Measurements from ENCODE around the gene FOXD2.
A peak's percentile ranks its signal among the peaks of the same experiment; 100 is the strongest.

FOXD2 gene

GRCh38 chr1:47437447-47438164 lies at the start of gene FOXD2:
TSS of gene FOXD2 (plus strand) at chr1:47438044. CDS start at chr1:47438136, 92 bp downstream.
- peak within 1 kb of the TSS; percentile 89 for H3K4me3 ChIP-seq (ENCODE audit: low read depth, low read length)
- TF ChIP-seq CTCF (IDR thresholded peaks at IDR 0.05; ENCODE audit: insufficient read depth, low read depth, low read length, missing control alignments) = peak; percentile 80
- peak; percentile 95 for DNase-seq (ENCODE audit: low read depth)

GRCh38 chr1:47388891-47389238 lies 49.0 kb upstream of the FOXD2 start:
- DNase-seq (ENCODE audit: low read depth) = peak; percentile 57
- peak; percentile 86 for TF ChIP-seq CTCF (IDR thresholded peaks at IDR 0.05; ENCODE audit: insufficient read depth, low read depth, low read length, missing control alignments)
- H3K4me3 ChIP-seq (ENCODE audit: low read depth, low read length) = no peak overlapping the region

GRCh38 chr1:47389731-47390130 lies 48.1 kb upstream of the FOXD2 start:
- H3K4me3 ChIP-seq (ENCODE audit: low read depth, low read length) = no peak overlapping the region
- no peak for TF ChIP-seq CTCF (IDR thresholded peaks at IDR 0.05; ENCODE audit: insufficient read depth, low read depth, low read length, missing control alignments)
- no peak for DNase-seq (ENCODE audit: low read depth)

GRCh38 chr1:47390843-47391242 lies 47.0 kb upstream of the FOXD2 start:
- H3K4me3 ChIP-seq (ENCODE audit: low read depth, low read length) = no peak overlapping the region
- TF ChIP-seq CTCF (IDR thresholded peaks at IDR 0.05; ENCODE audit: insufficient read depth, low read depth, low read length, missing control alignments) = no peak

GRCh38 chr1:47393141-47393540 lies 44.7 kb upstream of the FOXD2 start:
- H3K4me3 ChIP-seq (ENCODE audit: low read depth, low read length) = no peak overlapping the region
- no peak for TF ChIP-seq CTCF (IDR thresholded peaks at IDR 0.05; ENCODE audit: insufficient read depth, low read depth, low read length, missing control alignments)
- no peak for DNase-seq (ENCODE audit: low read depth)

More at GRCh38 chr1:47390843-47391242, 47.0 kb upstream of the FOXD2 start:
- no peak for DNase-seq (ENCODE audit: low read depth)

- no peak for TF ChIP-seq CTCF (IDR thresholded peaks at IDR 0.05; ENCODE audit: insufficient read depth, low read depth, low read length, missing control alignments)
- no peak for DNase-seq (ENCODE audit: low read depth)
Observed at GRCh38 chr1:47395433-47395832, 42.4 kb upstream of the FOXD2 start.

GRCh38 chr1:47396671-47397196 lies 41.1 kb upstream of the FOXD2 start:
- no peak for TF ChIP-seq CTCF (IDR thresholded peaks at IDR 0.05; ENCODE audit: insufficient read depth, low read depth, low read length, missing control alignments)
- peak; percentile 41 for DNase-seq (ENCODE audit: low read depth)
- H3K4me3 ChIP-seq (ENCODE audit: low read depth, low read length) = no peak overlapping the region

More at GRCh38 chr1:47395433-47395832, 42.4 kb upstream of the FOXD2 start:
- H3K4me3 ChIP-seq (ENCODE audit: low read depth, low read length) = no peak overlapping the region

Data from GM12865 (cell line).